Measurements from ENCODE around the gene AP1S3. TPM values are rescaled to one million over a fixed set of nuclear protein-coding genes. Genes with fewer than 3 reads are reported as not detected.

The AP1S3 gene
- total and polyA plus RNA-seq, 5 donors from 2014 or later: 0.88 to 3.7 (median 2.1) TPM

DNA sequence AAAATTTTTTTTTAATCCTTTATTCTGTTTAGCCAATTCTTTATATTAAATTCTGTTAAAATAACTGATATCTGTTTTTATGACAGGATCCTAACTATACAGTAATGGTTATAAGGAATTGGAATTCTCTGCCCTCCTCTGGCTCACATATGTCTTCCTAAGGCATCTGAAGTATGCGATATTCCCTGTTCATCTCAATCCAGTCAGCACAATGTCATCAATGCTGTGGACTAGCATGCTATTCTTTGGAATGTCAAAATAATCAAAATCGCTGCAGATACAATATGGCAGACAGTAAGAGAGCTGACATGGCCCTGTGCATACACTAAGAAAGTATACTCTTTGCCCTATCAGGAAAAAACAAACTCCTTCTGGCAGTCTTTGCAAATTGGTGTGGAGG, 107.6 kb downstream of the AP1S3 start:
- Mint-ChIP-seq H3K4me1 (peaks cover 0 to 5% (median 0%) of the 10 kb centered on the region in 4 donors), H3K27ac (no peak overlapping the region), H3K36me3 (no peaks in the 10 kb centered on the region), H3K4me3 (no peak overlapping the region), H3K27me3 (peaks cover 7% of the 10 kb centered on the region), H3K9me3 (peaks cover 0 to 5% (median 0%) of the 10 kb centered on the region in 7 donors)
- no peak for ATAC-seq (ENCODE audit: low read depth in 2 of 2)
- no peak for DNase-seq
- Histone ChIP-seq H3K4me1 (ENCODE audit: control insufficient read depth, insufficient read depth, low read length, poor library complexity, severe bottlenecking) (no peaks in the 10 kb centered on the region), H3K36me3 (ENCODE audit: control insufficient read depth, insufficient read depth, low read length) (no peaks in the 10 kb centered on the region), H3K9me3 (ENCODE audit: control insufficient read depth in 2 of 2, low read length in 2 of 2) (no peaks in the 10 kb centered on the region), H3K4me3 (ENCODE audit: low read depth, low read length) (no peak overlapping the region), H3K27me3 (ENCODE audit: control insufficient read depth, insufficient read depth, low read length) (peaks cover 2% of the 10 kb centered on the region), H3K27ac (ENCODE audit: insufficient read depth, low read length, poor library complexity, severe bottlenecking) (no peak overlapping the region)

- H3K4me3 Mint-ChIP-seq: no peak overlapping the region
- peaks cover 2% of the 10 kb centered on the region for H3K27me3 ChIP-seq (ENCODE audit: control insufficient read depth, insufficient read depth, low read length)
- peaks cover 0 to 5% (median 0%) of the 10 kb centered on the region in 4 donors for H3K4me1 Mint-ChIP-seq
- no peaks in the 10 kb centered on the region for H3K9me3 ChIP-seq (ENCODE audit: control insufficient read depth in 2 of 2, low read length in 2 of 2)
- peaks cover 0 to 2% (median 0%) of the 10 kb centered on the region in 7 donors for H3K9me3 Mint-ChIP-seq
- H3K4me1 ChIP-seq (ENCODE audit: control insufficient read depth, insufficient read depth, low read length, poor library complexity, severe bottlenecking): no peaks in the 10 kb centered on the region
- peaks cover 4% of the 10 kb centered on the region for H3K27me3 Mint-ChIP-seq
- H3K4me3 ChIP-seq (ENCODE audit: low read depth, low read length): no peak overlapping the region
- DNase-seq (peak in 2 of 3 donors; percentile 18 to 65), ATAC-seq (ENCODE audit: low read depth in 2 of 2) (peak in 1 of 2 donors; percentile 68)
- H3K36me3 Mint-ChIP-seq: no peaks in the 10 kb centered on the region
- H3K27ac ChIP-seq (ENCODE audit: insufficient read depth, low read length, poor library complexity, severe bottlenecking): no peak overlapping the region
- no peaks in the 10 kb centered on the region for H3K36me3 ChIP-seq (ENCODE audit: control insufficient read depth, insufficient read depth, low read length)
- H3K27ac Mint-ChIP-seq: no peak overlapping the region
Measured at GRCh38 chr2:223727562-223727961, 109.8 kb downstream of the AP1S3 start.

GRCh38 chr2:223725986-223726970, 111.1 kb downstream of the AP1S3 start:
- no peak overlapping the region for H3K27ac Mint-ChIP-seq
- peaks cover 0 to 2% (median 0%) of the 10 kb centered on the region in 7 donors for H3K9me3 Mint-ChIP-seq
- H3K27ac ChIP-seq (ENCODE audit: insufficient read depth, low read length, poor library complexity, severe bottlenecking): no peak overlapping the region
- no peaks in the 10 kb centered on the region for H3K4me1 ChIP-seq (ENCODE audit: control insufficient read depth, insufficient read depth, low read length, poor library complexity, severe bottlenecking)
- no peak overlapping the region for H3K4me3 ChIP-seq (ENCODE audit: low read depth, low read length)
- ATAC-seq (ENCODE audit: low read depth in 2 of 2) (no peak), DNase-seq (no peak)
- H3K9me3 ChIP-seq (ENCODE audit: control insufficient read depth in 2 of 2, low read length in 2 of 2): no peaks in the 10 kb centered on the region
- H3K27me3 ChIP-seq (ENCODE audit: control insufficient read depth, insufficient read depth, low read length): no peaks in the 10 kb centered on the region
- no peak overlapping the region for H3K4me3 Mint-ChIP-seq
- no peaks in the 10 kb centered on the region for H3K36me3 Mint-ChIP-seq
- H3K36me3 ChIP-seq (ENCODE audit: control insufficient read depth, insufficient read depth, low read length): no peaks in the 10 kb centered on the region
- H3K4me1 Mint-ChIP-seq: peaks cover 0 to 5% (median 0%) of the 10 kb centered on the region in 4 donors
- peaks cover 4% of the 10 kb centered on the region for H3K27me3 Mint-ChIP-seq

DNA sequence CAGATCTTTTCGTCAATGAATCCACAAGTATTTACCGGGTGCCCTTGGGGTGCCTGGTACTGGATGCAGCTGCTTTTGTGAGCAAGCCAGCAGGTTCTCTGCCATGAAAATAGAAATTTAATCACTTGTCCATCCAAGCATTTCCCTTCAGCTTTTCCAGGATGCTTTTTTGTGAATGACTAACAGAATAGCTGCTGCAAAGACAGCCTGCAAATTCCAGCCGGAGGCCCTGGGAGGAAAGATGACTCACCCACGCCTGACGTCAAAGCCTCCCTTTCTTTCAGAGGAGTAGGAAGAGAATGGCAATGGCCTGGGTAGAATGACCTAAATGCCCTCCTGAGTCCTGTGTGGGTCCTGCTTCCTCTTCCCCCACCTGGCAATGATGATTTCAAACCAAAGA, 111.9 kb downstream of the AP1S3 start:
- H3K27ac Mint-ChIP-seq: no peak overlapping the region
- Histone ChIP-seq H3K4me3 (ENCODE audit: low read depth, low read length) (no peak overlapping the region), H3K4me1 (ENCODE audit: control insufficient read depth, insufficient read depth, low read length, poor library complexity, severe bottlenecking) (no peaks in the 10 kb centered on the region), H3K36me3 (ENCODE audit: control insufficient read depth, insufficient read depth, low read length) (no peaks in the 10 kb centered on the region), H3K9me3 (ENCODE audit: control insufficient read depth in 2 of 2, low read length in 2 of 2) (no peaks in the 10 kb centered on the region), H3K27me3 (ENCODE audit: control insufficient read depth, insufficient read depth, low read length) (no peaks in the 10 kb centered on the region), H3K27ac (ENCODE audit: insufficient read depth, low read length, poor library complexity, severe bottlenecking) (no peak overlapping the region)
- H3K36me3 Mint-ChIP-seq: no peaks in the 10 kb centered on the region
- ATAC-seq (ENCODE audit: low read depth in 2 of 2): no peak
- peaks cover 0 to 5% (median 0%) of the 10 kb centered on the region in 4 donors for H3K4me1 Mint-ChIP-seq
- DNase-seq: no peak
- no peak overlapping the region for H3K4me3 Mint-ChIP-seq
- H3K9me3 Mint-ChIP-seq: peaks cover 0 to 2% (median 0%) of the 10 kb centered on the region in 7 donors
- peaks cover 4% of the 10 kb centered on the region for H3K27me3 Mint-ChIP-seq

DNA sequence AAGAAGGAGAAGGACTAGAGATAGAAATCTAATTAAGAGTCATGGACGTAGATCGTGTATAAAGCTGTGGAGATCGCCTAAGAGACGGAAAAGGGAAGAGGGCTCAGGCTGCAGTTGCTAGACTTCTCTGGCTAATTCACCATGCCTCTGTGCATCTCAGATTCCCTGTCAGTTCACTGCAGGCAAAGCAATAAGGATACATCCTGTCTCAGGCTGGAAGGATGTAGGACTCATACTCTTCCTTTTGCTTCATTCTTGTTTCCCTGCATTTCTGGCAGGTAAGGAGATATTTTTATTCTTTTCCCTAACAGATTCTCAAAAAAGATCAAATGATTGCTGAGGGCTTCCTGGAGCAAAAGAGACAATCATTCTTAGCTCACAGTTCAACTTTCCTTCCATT, 112.5 kb downstream of the AP1S3 start:
- Histone ChIP-seq H3K4me3 (ENCODE audit: low read depth, low read length) (no peak overlapping the region), H3K36me3 (ENCODE audit: control insufficient read depth, insufficient read depth, low read length) (no peaks in the 10 kb centered on the region), H3K27ac (ENCODE audit: insufficient read depth, low read length, poor library complexity, severe bottlenecking) (no peak overlapping the region), H3K27me3 (ENCODE audit: control insufficient read depth, insufficient read depth, low read length) (no peaks in the 10 kb centered on the region), H3K9me3 (ENCODE audit: control insufficient read depth in 2 of 2, low read length in 2 of 2) (no peaks in the 10 kb centered on the region), H3K4me1 (ENCODE audit: control insufficient read depth, insufficient read depth, low read length, poor library complexity, severe bottlenecking) (no peaks in the 10 kb centered on the region)
- Mint-ChIP-seq H3K27ac (no peak overlapping the region), H3K9me3 (peaks cover 0 to 2% (median 0%) of the 10 kb centered on the region in 7 donors), H3K4me3 (no peak overlapping the region), H3K4me1 (peaks cover 0 to 5% (median 0%) of the 10 kb centered on the region in 4 donors), H3K27me3 (peaks cover 4% of the 10 kb centered on the region), H3K36me3 (no peaks in the 10 kb centered on the region)
- DNase-seq: no peak
- ATAC-seq (ENCODE audit: low read depth in 2 of 2): no peak

GRCh38 chr2:223723954-223724411, 113.4 kb downstream of the AP1S3 start:
- peaks cover 0 to 3% (median 0%) of the 10 kb centered on the region in 7 donors for H3K9me3 Mint-ChIP-seq
- no peak for DNase-seq
- no peak overlapping the region for H3K27ac Mint-ChIP-seq
- H3K27me3 ChIP-seq (ENCODE audit: control insufficient read depth, insufficient read depth, low read length): no peaks in the 10 kb centered on the region
- no peaks in the 10 kb centered on the region for H3K36me3 Mint-ChIP-seq
- H3K27me3 Mint-ChIP-seq: peaks cover 12% of the 10 kb centered on the region
- ATAC-seq (ENCODE audit: low read depth in 2 of 2): no peak
- H3K27ac ChIP-seq (ENCODE audit: insufficient read depth, low read length, poor library complexity, severe bottlenecking): no peak overlapping the region
- no peaks in the 10 kb centered on the region for H3K4me1 ChIP-seq (ENCODE audit: control insufficient read depth, insufficient read depth, low read length, poor library complexity, severe bottlenecking)
- no peak overlapping the region for H3K4me3 Mint-ChIP-seq
- no peak overlapping the region for H3K4me3 ChIP-seq (ENCODE audit: low read depth, low read length)
- no peaks in the 10 kb centered on the region for H3K36me3 ChIP-seq (ENCODE audit: control insufficient read depth, insufficient read depth, low read length)
- peaks cover 0 to 5% (median 0%) of the 10 kb centered on the region in 4 donors for H3K4me1 Mint-ChIP-seq
- no peaks in the 10 kb centered on the region for H3K9me3 ChIP-seq (ENCODE audit: control insufficient read depth in 2 of 2, low read length in 2 of 2)

DNA sequence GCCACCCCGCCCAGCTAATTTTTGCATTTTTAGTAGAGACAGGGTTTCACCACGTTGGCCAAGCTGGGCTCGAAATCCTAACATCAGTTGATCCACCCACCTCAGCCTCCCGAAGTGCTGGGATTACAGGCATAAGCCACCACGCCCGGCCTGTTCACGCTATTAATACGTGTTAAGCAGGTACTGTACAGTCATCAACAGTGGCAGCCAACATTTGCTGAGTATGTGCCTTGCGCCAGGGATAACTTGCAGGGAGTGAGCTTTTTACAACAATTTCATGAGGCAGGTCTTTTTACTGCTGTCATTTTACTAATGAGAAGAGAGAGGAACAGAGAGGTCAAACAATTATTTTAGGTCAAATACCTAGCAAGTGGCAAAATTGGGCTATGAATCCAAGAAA, 115.2 kb downstream of the AP1S3 start:
- Histone ChIP-seq H3K9me3 (ENCODE audit: control insufficient read depth in 2 of 2, low read length in 2 of 2) (no peaks in the 10 kb centered on the region), H3K27me3 (ENCODE audit: control insufficient read depth, insufficient read depth, low read length) (no peaks in the 10 kb centered on the region), H3K4me1 (ENCODE audit: control insufficient read depth, insufficient read depth, low read length, poor library complexity, severe bottlenecking) (no peaks in the 10 kb centered on the region), H3K27ac (ENCODE audit: insufficient read depth, low read length, poor library complexity, severe bottlenecking) (no peak overlapping the region), H3K36me3 (ENCODE audit: control insufficient read depth, insufficient read depth, low read length) (no peaks in the 10 kb centered on the region), H3K4me3 (ENCODE audit: low read depth, low read length) (no peak overlapping the region)
- DNase-seq (no peak), ATAC-seq (ENCODE audit: low read depth in 2 of 2) (no peak)
- Mint-ChIP-seq H3K27me3 (peaks cover 12% of the 10 kb centered on the region), H3K4me1 (no peaks in the 10 kb centered on the region), H3K9me3 (peaks cover 0 to 6% (median 2%) of the 10 kb centered on the region in 7 donors), H3K36me3 (no peaks in the 10 kb centered on the region), H3K4me3 (no peak overlapping the region), H3K27ac (no peak overlapping the region)
